GM12891 (cell line): ENCODE measurements around the gene TAF10.

Experiments used
- POLR2A ChIP-seq: IDR thresholded peaks from 2 replicates; pipeline ENCODE4 v1.6.1; 2011; ENCODE audit warnings: low read depth, low read length, control low read depth
- POLR2AphosphoS5 ChIP-seq: IDR thresholded peaks from 2 replicates; pipeline ENCODE4 v1.6.1; 2011; ENCODE audit warnings: low read depth, low read length, control low read depth
- POU2F2 ChIP-seq: IDR thresholded peaks from 2 replicates; pipeline ENCODE4 v1.6.1; 2011; ENCODE audit warnings: low read depth, mild to moderate bottlenecking, control low read depth, low read length, moderate library complexity
- SPI1 ChIP-seq: IDR thresholded peaks from 2 replicates; pipeline ENCODE4 v1.6.1; 2011; ENCODE audit warnings: low read depth, low read length, control low read depth
- TAF1 ChIP-seq: IDR thresholded peaks from 2 replicates; pipeline ENCODE4 v1.6.1; 2011; ENCODE audit warnings: low read depth, low read length, control low read depth

DNA sequence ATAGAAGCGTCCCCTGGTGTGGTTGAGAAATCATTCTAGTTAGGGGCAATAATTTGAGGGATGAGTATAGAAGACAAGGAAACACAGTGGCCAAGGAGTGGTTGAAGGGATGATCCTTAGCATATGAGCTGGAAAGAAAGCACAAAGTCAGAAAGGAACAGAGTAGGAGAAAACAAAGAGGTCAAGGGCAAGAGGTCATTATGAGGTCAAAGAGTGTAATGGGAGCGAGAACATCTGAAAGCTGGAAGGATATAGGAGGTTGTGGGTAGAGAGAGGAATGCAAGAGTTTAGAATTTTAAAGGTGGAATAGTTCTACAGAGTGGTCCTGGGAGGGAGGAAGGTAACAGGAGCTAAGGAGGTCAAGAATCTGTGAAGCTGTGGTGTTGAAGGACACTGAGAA is 41.6 kb upstream of the TAF10 start:
- TF ChIP-seq POLR2A = no peak
- TF ChIP-seq POLR2AphosphoS5 = no peak
- no peak for TF ChIP-seq POU2F2
- no peak for TF ChIP-seq TAF1
- TF ChIP-seq SPI1 = no peak
